NCI-H524 treated with DMSO at 0.1 percent for 48 hours (cell line): ENCODE data around the gene MEP1B.
"Not testable (repeated sequence)": the region's sequence is repeated elsewhere in the genome, so short reads cannot be mapped to it uniquely, and the experiment has no call there.

Source experiments
- DNase-seq: peaks from one replicate; lab custom pipeline; 2025; lab: John Stamatoyannopoulos, UW

MEP1B gene

GRCh38 chr18:32209685-32210445 lies 20.0 kb downstream of the MEP1B start:
- DNase-seq, result no peak

- DNase-seq, result no peak
These were observed 23.9 kb downstream of the MEP1B start for GRCh38 chr18:32213693-32214092.

GRCh38 chr18:32216390-32216789 lies 26.6 kb downstream of the MEP1B start:
- DNase-seq, result no peak

GRCh38 chr18:32219431-32220018 lies 29.7 kb downstream of the MEP1B start:
- DNase-seq, result no peak

GRCh38 chr18:32233348-32233747 lies 43.5 kb downstream of the MEP1B start:
- DNase-seq, result not testable (repeated sequence)

- DNase-seq, result no peak
These were observed 47.2 kb downstream of the MEP1B start for GRCh38 chr18:32237049-32237448.

- DNase-seq, result no peak
These were observed 48.9 kb downstream of the MEP1B start for GRCh38 chr18:32238635-32239268.

- no peak for DNase-seq
These were observed 52.6 kb downstream of the MEP1B start for GRCh38 chr18:32242395-32242794.

- DNase-seq, result no peak
These were observed 53.5 kb downstream of the MEP1B start for GRCh38 chr18:32243358-32243757.

- no peak for DNase-seq
These were observed 55.0 kb downstream of the MEP1B start for GRCh38 chr18:32244881-32245280.

GRCh38 chr18:32249147-32249929 lies 59.5 kb downstream of the MEP1B start:
- DNase-seq, result no peak

GRCh38 chr18:32251466-32251865 lies 61.6 kb downstream of the MEP1B start:
- DNase-seq, result no peak

GRCh38 chr18:32252141-32252860 lies 62.5 kb downstream of the MEP1B start:
- no peak for DNase-seq

GRCh38 chr18:32255570-32255969 lies 65.7 kb downstream of the MEP1B start:
- DNase-seq, result no peak

GRCh38 chr18:32257084-32257785 lies 67.4 kb downstream of the MEP1B start:
- no peak for DNase-seq

- no peak for DNase-seq
These were observed 68.3 kb downstream of the MEP1B start for GRCh38 chr18:32258148-32258547.

GRCh38 chr18:32258558-32259204 lies 68.8 kb downstream of the MEP1B start:
- no peak for DNase-seq

GRCh38 chr18:32259553-32259952 lies 69.7 kb downstream of the MEP1B start:
- no peak for DNase-seq

GRCh38 chr18:32261003-32261402 lies 71.2 kb downstream of the MEP1B start:
- DNase-seq, result no peak

- DNase-seq, result no peak
These were observed 72.3 kb downstream of the MEP1B start for GRCh38 chr18:32262092-32262491.

GRCh38 chr18:32264401-32264800 lies 74.6 kb downstream of the MEP1B start:
- no peak for DNase-seq
